ENCODE data around the gene SCUBE3.

GRCh38 chr6:35218021-35218420 is 4.3 kb downstream of the SCUBE3 start:
- TF ChIP-seq, protein P1, sequence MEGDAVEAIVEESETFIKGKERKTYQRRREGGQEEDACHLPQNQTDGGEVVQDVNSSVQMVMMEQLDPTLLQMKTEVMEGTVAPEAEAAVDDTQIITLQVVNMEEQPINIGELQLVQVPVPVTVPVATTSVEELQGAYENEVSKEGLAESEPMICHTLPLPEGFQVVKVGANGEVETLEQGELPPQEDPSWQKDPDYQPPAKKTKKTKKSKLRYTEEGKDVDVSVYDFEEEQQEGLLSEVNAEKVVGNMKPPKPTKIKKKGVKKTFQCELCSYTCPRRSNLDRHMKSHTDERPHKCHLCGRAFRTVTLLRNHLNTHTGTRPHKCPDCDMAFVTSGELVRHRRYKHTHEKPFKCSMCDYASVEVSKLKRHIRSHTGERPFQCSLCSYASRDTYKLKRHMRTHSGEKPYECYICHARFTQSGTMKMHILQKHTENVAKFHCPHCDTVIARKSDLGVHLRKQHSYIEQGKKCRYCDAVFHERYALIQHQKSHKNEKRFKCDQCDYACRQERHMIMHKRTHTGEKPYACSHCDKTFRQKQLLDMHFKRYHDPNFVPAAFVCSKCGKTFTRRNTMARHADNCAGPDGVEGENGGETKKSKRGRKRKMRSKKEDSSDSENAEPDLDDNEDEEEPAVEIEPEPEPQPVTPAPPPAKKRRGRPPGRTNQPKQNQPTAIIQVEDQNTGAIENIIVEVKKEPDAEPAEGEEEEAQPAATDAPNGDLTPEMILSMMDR (IDR thresholded peaks at IDR 0.05) = no peak
- TF ChIP-seq POLR2A (IDR thresholded peaks at IDR 0.05) = no peak

All from body of pancreas (tissue), 4 donors.